Neutrophil (primary cell): Measurements from ENCODE around the gene OOSP3.

Experiments used
- H3K27ac ChIP-seq: fragments of 200-600 bp; sonication (generic); 2 replicates; pipeline ENCODE4 v1.5.1; 2016; ENCODE audit warnings: mild to moderate bottlenecking, moderate library complexity
- H3K27me3 ChIP-seq: fragments of 200-600 bp; sonication (generic); 2 replicates; pipeline ENCODE4 v1.6.0; 2016; ENCODE audit warnings: mild to moderate bottlenecking
- H3K36me3 ChIP-seq: fragments of 200-600 bp; sonication (generic); 2 replicates; pipeline ENCODE4 v1.5.1; 2017
- H3K4me1 ChIP-seq, 2 experiments: fragments of 200-600 bp in 1 of 2; sonication (generic) in 1 of 2; 1 replicate in 1 of 2; 2 replicates in 1 of 2; pipeline versions ENCODE4 v1.5.1 to v1.6.1; 2013 to 2016; ENCODE audit warnings: low read depth in 1 of 2, low read length in 1 of 2, mild to moderate bottlenecking in 1 of 2, moderate library complexity in 1 of 2; ENCODE audit not compliant: control insufficient read depth in 1 of 2, insufficient read depth in 1 of 2
- H3K4me3 ChIP-seq, 2 experiments: fragments of 200-600 bp in 1 of 2; sonication (generic) in 1 of 2; 1 replicate in 1 of 2; 2 replicates in 1 of 2; pipeline ENCODE4 v1.5.1; 2013 to 2016; ENCODE audit warnings: low read depth in 1 of 2, low read length in 1 of 2, mild to moderate bottlenecking in 1 of 2, moderate library complexity in 1 of 2
- H3K9me3 ChIP-seq: fragments of 200-600 bp; sonication (generic); 2 replicates; pipeline ENCODE4 v1.5.1; 2016
- TF ChIP-seq, protein P1 (sequence below): fragments of 200-600 bp; sonication (generic); IDR thresholded peaks from 2 replicates; pipeline ENCODE4 v1.5.1; 2016; ENCODE audit warnings: antibody characterized with exemption

The OOSP3 gene, protein sequence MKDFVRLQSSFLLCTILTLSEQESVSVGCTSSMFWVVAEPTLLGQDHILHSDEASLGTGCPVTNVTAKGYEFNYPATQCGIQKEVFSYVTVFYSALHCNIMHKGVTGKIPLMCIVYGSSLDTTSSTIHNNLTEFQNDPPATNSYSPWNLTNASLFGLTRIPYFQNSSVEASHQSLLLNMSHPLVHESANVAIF

DNA sequence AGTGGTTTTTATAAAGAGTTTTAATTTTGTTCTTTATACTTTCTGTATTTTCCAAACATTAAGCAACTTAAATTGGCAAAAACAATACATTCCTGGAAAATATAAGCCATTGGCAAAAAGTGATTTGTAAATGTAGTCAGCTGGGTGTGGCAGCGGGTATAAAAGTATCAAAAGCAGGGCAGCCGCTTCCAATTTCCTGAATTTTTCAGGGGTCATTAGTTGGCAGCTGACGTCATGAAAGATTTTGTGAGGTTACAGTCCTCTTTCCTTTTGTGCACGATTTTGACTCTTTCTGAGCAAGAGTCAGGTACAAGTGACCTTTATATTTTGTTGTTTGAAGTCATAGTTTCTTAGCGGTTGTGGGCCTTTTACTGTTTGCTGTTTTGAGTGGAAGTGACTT lies at the start of gene OOSP3:
Gene OOSP3, plus strand, starts transcription at position 208 of the 400 bp plus-strand sequence. Its CDS starts 27 bp downstream, at position 235.
- no peaks in the 10 kb centered on the region for H3K9me3 ChIP-seq
- TF ChIP-seq, protein P1, sequence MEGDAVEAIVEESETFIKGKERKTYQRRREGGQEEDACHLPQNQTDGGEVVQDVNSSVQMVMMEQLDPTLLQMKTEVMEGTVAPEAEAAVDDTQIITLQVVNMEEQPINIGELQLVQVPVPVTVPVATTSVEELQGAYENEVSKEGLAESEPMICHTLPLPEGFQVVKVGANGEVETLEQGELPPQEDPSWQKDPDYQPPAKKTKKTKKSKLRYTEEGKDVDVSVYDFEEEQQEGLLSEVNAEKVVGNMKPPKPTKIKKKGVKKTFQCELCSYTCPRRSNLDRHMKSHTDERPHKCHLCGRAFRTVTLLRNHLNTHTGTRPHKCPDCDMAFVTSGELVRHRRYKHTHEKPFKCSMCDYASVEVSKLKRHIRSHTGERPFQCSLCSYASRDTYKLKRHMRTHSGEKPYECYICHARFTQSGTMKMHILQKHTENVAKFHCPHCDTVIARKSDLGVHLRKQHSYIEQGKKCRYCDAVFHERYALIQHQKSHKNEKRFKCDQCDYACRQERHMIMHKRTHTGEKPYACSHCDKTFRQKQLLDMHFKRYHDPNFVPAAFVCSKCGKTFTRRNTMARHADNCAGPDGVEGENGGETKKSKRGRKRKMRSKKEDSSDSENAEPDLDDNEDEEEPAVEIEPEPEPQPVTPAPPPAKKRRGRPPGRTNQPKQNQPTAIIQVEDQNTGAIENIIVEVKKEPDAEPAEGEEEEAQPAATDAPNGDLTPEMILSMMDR: no peak
- H3K4me1 ChIP-seq: no peaks in the 10 kb centered on the region
- no peaks in the 10 kb centered on the region for H3K27me3 ChIP-seq
- no peaks in the 10 kb centered on the region for H3K36me3 ChIP-seq
- H3K4me3 ChIP-seq: no peak within 1 kb of the TSS
- no peak within 1 kb of the TSS for H3K27ac ChIP-seq

DNA sequence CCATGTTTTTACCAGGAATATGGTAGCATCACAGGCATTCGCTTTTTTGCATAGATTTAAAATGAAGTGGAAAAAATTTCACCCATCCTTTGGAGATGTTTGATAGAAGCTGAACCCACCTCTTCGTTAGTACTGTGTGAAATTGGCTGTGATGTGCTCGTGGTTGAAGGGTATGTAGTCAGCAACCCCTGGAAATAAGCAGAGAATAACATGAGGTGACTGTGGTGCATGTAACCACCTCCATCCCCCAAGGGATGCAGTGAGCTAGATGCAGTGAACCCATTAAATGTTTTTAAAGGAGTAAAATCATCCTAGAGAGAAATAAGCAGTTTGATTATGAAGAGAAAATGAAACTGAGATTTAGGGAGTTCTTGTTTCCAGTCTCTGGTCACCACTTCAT lies 49.2 kb upstream of the OOSP3 start:
- no peaks in the 10 kb centered on the region for H3K27me3 ChIP-seq
- no peaks in the 10 kb centered on the region for H3K9me3 ChIP-seq
- no peak overlapping the region for H3K4me3 ChIP-seq
- TF ChIP-seq, protein P1: no peak
- no peaks in the 10 kb centered on the region for H3K36me3 ChIP-seq
- H3K4me1 ChIP-seq: peaks cover 18 to 23% of the 10 kb centered on the region in 2 experiments
- peak overlapping the region; percentile 62 for H3K27ac ChIP-seq

DNA sequence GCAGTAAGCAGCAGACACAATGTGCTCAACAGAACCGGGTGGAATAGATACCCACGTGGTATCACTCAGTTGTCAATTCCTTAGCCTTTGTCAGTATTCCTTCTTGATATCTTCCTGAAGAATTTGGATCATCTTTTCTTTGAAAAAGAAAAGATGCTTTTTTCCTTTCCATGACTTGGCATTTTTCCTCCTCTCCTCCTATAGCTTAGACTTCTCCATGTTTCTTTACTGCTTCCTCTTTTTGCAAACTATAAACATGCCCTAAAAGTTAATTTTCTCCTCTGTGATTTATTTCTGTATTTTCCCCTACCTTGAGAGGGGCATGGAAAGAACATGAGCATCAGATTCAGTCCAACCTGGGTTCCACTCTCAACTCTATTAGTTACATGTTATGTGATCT lies 45.0 kb upstream of the OOSP3 start:
- Histone ChIP-seq H3K4me3 (no peak overlapping the region), H3K27ac (peak overlapping the region; percentile 51), H3K27me3 (no peaks in the 10 kb centered on the region), H3K9me3 (no peaks in the 10 kb centered on the region), H3K4me1 (peaks cover 18 to 23% of the 10 kb centered on the region in 2 experiments), H3K36me3 (no peaks in the 10 kb centered on the region)
- TF ChIP-seq, protein P1: no peak

DNA sequence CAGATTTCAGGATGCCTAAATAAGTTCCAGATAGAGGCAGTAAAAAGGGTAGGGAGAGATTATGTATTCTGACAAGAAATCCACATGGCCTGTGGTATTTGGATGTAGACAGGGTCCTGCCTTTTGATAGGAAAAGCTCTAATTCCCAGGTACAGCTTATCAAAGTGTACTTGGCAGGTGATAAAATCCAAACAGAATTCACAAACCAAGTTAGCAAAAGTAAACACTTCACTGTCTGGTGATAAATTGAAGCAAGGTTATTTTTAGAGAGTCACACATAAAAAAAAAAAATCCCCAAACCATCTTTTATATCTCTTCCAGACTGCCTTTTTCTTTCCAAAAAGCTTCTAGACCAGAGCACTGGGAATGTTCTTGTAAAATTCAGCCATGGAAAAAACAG lies 39.0 kb upstream of the OOSP3 start:
- Histone ChIP-seq H3K27me3 (no peaks in the 10 kb centered on the region), H3K9me3 (no peaks in the 10 kb centered on the region), H3K36me3 (no peaks in the 10 kb centered on the region), H3K4me3 (no peak overlapping the region), H3K27ac (no peak overlapping the region), H3K4me1 (no peaks in the 10 kb centered on the region)
- TF ChIP-seq, protein P1: no peak

DNA sequence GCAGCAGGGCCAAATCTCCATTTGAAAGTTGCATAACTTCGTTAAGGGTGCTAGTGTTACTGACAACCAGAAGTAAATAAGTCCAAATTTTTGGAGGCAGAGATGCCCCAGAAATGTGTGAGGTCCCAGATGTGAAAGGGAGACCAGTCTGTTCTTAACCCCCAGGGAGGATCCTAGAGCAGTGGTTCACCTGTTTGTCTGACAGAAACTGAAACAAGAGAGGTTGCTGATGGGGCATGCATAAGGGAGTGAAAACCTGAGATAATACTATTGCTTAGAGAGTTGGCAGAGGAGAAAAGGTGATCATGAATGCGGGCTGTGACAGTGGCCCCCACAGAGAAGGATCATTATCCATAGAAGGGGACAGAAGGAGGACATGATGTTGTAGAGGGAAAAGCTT lies 37.1 kb upstream of the OOSP3 start:
- Histone ChIP-seq H3K27me3 (no peaks in the 10 kb centered on the region), H3K4me1 (peaks cover under 1 to 2% of the 10 kb centered on the region in 2 experiments), H3K9me3 (no peaks in the 10 kb centered on the region), H3K36me3 (no peaks in the 10 kb centered on the region), H3K4me3 (no peak overlapping the region), H3K27ac (no peak overlapping the region)
- TF ChIP-seq, protein P1: no peak
